NCI-H146 treated with DMSO at 0.1 percent for 48 hours (cell line): Measurements from ENCODE around the gene SPATA20.

Experiments
- DNase-seq: peaks from one replicate; lab custom pipeline; 2025; ENCODE audit not compliant: unreplicated experiment; lab: John Stamatoyannopoulos, UW

Gene SPATA20

DNA sequence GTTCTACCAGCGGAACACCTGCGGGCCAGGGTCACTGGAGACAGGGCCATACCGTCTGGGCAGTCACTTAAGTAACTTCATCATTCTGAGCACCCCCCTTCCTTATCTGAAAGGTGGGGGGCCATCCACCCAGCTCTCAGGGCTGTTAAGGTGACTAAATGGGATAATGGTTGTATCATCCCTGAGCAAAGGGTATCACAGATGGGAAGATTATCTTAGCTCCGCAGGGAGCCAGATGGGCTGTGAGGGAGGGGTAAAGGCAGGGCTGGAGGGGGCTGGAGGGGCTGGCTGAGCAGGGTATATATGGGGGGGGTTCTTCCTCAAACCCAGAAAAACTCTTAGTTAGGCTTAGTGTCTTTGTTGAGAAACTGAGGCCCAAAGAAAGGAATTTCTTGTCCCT is 10.7 kb downstream of the SPATA20 start:
- no peak for DNase-seq

DNA sequence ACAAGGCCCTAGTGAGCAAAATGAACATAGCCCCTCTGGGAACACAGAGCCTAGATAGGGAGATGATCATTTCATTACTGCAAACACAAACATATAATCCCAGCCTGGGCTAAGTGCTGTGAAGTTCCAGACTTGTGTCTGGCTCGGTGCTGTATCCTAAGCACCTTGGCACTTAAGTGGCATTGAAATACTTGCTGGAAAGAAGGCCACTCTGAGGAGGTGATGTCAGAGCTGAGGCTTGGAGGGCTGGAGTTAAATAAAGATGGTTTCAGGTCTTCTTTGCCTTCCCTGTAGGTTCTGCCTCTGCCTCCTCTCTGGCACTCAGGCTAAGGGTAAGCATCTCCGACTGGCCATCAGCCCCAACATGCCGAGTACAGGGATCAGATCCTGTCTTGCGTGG is 11.1 kb downstream of the SPATA20 start:
- no peak for DNase-seq

DNA sequence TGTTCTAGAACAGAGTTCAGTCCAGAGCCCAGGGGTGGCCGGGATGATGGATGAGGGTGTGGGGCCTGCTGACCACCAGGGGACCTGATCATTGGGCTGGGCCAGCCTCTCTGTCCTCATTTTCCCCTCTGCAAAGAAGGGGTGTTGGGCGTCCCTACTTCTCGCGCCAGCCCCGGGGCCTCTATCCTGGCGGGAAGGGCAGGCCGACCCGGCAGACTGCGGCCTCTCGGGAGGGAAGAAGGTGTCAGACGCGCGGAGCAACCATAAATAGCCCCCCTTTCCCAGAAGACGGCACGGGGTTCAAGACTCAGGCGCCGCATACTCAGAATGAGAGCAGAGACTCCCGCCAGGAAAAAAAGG is 11.6 kb downstream of the SPATA20 start:
- no peak for DNase-seq

GRCh38 chr17:50558941-50559614 is 12.1 kb downstream of the SPATA20 start:
- no peak for DNase-seq

DNA sequence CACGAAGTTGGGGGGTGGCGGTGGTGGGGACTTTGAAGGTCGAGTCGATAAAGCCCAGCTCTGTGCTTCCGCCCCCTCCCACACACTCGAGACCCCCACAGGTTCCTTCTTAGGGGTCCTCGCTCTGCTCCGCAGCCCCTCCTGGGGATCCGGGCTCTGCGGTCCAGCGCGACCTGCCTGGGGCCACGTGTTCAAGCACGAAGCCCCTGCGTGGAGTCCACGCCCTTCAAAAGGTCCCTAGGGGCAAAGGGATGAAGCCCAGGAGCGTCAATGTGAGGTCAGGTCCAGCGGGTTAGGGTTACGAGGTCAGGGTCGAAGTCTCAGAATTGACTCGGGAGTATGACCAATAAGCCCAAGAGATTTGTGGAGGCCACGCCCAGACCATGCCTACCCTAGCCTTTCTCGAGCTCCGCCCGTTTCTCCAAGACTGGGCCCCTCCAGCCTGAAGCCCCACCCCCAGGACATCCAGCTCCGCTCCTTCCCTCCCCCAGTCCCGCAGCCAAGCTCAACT is 12.8 kb downstream of the SPATA20 start:
- no peak for DNase-seq

DNA sequence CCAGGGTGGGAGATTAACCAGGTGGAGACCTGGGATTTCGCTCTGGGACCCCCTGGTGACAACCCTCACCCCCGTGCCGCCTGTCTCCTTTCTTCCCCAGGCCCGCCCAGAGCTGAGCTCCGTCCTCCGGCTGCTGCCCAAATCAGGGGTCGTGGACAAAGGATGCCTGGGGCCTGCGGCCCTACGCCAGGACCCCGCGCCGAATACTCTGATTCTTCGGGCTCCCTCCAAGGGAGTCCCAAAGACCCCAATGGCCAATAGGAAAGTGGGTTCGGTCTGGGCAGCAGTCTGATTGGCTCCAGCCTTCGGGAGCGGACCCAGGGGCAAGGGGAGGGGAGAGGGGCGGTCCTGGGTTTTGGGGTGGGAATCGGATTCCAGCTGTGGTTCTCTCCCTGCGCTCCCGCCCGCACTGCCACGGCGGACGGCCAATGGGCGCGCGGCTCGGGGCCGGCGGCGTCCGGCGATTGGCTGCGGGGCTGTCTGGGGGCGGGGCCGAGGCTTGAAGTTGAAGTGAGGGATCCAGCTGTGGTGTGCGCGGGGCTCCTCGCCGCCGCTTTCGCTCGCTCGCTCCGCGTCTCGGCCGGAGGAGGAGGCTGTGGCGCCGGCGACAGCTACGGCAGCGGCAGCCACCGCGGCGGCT is 13.3 kb downstream of the SPATA20 start, which contains the start of gene CACNA1G:
Gene CACNA1G, plus strand, starts transcription at position 531 of the 640 bp plus-strand sequence. CDS start 745 bp downstream, outside the sequence.
- peak; percentile 67 for DNase-seq

GRCh38 chr17:50560931-50561745 is 14.2 kb downstream of the SPATA20 start:
- no peak for DNase-seq

- DNase-seq: no peak
Observed at GRCh38 chr17:50561746-50562141, 14.8 kb downstream of the SPATA20 start.

- DNase-seq: no peak
Observed at GRCh38 chr17:50562242-50563091, 15.5 kb downstream of the SPATA20 start.

GRCh38 chr17:50563092-50563511 is 16.1 kb downstream of the SPATA20 start:
- no peak for DNase-seq

- DNase-seq: no peak
Observed at GRCh38 chr17:50564916-50565315, 17.9 kb downstream of the SPATA20 start.

DNA sequence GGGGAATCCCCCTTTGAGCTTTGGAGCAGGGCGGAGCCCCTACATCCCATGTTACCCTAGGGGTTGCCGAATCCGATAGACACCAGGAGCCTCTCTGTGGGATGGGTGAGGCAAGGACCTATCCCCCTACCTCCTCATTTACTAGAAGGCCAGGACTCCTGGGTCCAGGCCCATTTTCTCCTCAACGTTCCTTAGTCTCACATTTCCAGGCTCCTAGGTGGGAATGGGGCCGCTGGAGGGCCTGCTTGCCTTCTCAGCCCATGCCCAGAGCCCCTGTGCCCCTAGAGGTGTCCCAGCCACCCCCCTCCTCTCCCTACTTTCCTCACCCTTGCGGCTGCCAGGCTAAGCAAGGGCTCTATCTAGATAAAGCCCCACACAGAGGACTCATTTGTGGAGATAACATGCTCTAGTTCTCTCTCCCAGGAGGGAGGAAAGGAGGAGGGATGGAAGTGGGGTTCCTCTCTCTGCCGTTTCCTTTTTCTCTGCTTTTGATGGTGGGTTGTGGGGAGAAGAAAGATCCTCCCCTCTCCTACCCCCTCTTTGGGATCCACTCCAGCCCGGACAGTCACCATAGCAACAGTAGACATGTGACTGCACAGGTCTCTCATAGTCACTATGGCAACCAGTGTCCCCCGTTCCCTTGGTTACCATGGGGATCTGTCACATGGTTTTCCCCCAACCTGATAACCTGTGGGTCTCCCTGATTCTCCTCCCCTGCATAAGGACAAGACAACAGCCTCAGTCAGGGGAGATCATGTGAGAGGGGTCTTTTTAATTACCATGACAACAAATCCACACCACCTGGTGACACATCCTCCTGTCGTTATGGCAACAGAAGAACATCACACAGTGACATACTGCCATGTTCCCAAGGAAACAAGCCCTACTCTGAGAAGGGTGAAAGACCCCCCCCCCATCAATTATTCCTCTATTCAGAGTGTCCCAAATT is 18.7 kb downstream of the SPATA20 start:
- no peak for DNase-seq

DNA sequence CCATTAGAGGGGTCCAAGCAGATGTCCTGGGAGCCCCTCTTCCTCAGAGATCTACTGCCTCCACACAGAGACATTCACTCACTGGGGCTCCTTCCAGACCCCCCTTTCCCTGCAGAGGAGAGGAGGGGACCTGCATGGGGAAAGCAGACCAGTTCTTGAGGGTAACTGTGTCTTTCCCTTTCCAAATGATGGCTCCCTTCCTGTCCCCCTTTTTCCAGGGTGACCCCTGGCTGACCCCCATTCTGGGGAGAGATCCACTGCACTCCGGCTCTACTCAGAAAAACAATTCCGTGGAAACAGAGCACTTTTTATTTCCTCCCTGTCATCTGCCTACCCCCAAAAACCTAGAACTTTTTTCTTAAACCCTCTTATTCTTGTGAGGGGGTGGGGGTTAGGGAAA is 19.9 kb downstream of the SPATA20 start:
- no peak for DNase-seq

DNA sequence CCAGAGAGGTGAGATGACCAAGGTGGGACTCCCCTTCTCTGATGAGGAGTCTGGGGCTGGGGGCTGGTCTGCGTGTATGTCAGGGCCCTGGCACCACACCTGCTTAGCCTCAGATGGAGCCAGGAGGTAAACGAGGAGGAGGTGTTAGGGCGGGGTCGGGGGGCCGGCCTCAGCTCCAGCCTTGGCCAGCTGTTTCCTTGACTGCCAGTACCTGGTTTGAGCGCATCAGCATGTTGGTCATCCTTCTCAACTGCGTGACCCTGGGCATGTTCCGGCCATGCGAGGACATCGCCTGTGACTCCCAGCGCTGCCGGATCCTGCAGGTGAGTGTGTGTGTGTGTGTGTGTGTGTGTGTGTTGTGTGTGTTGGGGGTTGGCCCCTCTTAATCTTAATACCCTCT is 21.7 kb downstream of the SPATA20 start:
- DNase-seq: no peak

DNA sequence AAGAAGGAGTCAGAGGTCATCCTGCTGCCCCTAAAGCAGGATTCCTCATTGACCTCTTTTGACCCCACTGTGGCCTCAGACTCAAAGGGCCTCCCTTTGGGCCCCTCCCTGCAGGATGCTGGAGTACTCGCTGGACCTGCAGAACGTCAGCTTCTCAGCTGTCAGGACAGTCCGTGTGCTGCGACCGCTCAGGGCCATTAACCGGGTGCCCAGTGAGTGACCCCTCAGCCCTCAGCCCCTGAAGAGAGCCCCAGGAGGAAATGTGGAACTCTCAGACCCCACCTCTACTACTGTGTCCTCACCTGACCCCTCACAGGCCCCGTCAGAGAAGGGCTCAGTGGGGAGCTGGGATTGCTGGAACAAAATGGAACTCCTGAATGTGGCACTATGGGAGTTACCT is 22.6 kb downstream of the SPATA20 start:
- no peak for DNase-seq

GRCh38 chr17:50570032-50570431 is 23.1 kb downstream of the SPATA20 start:
- no peak for DNase-seq

- no peak for DNase-seq
Observed at GRCh38 chr17:50570528-50570927, 23.6 kb downstream of the SPATA20 start.

GRCh38 chr17:50571681-50572080 is 24.7 kb downstream of the SPATA20 start:
- no peak for DNase-seq

DNA sequence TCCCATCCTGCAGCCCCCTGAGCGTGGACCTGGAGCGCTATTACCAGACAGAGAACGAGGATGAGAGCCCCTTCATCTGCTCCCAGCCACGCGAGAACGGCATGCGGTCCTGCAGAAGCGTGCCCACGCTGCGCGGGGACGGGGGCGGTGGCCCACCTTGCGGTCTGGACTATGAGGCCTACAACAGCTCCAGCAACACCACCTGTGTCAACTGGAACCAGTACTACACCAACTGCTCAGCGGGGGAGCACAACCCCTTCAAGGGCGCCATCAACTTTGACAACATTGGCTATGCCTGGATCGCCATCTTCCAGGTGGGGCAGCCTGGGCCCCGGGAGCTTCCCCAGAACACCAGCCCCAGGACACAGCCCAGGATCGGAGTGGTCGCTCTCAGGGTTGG is 25.6 kb downstream of the SPATA20 start:
- no peak for DNase-seq
